Stimulated activated CD8-positive, alpha-beta memory T cell treated with anti-CD3 and anti-CD28 coated beads, Interleukin-7, amount 100 ng/mL, for 4 hours (primary cell): Measurements from ENCODE around the gene NCK2.

Experiments used
- DNase-seq, 2 donors: peaks; one replicate each; pipeline ENCODE4 v3.0.0-alpha.2; 2020; ENCODE audit warnings: low read depth in 2 of 2

NCK2 gene

DNA sequence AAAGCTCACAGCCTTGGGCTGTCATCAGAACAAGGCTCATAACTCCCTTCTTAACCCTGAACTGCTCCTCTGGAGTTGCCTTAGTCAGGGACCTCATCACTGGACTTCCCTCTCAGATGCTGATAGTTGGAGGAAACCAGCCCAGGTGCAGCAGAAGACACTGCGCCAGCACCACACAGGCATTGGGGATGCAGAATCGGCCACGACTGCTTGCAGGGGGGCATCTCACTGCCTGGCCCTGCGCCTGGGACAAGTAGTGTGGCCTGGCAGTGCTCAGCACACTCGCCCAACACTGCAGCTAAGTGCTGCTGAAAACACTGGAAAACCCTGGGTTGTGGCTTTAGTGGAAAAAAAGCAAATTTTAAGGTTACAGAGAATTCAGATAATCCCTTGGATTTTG is 68.7 kb downstream of the NCK2 start:
- DNase-seq: no peak

DNA sequence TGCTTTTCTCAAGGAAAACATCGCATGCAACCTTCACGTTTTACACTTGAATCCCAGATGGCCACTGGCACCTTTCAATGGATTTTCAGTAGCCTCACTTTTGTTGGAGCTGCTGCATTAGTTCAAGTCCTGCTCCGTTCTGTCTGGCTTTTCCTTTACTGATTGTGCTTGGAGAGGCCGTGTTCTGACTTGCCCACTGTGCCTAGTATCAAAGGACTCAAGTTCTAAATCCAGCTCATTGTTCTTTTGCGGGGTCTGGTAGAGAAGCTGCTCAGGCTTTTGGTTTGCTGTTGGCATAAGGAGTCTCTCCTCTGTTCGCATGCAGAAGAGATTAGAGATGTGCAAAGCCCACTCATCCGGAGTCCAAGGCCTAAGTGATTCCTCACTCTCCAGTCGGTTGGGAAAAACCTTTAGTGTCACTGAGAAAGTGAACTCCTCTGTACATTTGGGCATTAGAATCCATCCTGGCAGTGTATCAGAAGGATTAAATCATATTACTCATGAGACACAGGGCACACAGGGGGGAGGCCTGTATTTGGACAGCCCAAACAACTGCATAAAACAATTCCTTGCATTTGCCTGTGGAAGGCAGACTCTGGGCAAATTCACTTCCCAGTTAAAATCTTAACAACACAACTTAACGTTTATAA is 69.7 kb downstream of the NCK2 start:
- DNase-seq: no peak

DNA sequence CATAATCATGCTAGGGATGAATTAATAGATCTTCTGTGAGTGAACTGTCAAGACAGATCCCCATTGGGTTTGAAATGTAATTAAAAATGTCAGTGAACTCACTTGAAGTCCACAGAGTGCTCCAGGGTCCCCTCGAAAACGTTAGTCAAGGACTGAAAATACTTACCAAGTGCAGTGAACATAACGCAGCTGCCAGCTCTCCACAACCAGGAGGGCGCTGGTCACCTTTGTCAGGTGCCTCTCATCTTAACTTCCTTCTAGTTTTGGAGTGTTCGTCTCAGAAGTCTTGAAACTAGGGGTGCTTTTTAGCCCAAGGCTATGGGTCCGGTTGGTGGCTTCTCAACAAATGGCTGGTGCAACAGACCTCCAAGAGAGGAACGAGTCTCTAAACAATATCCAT is 70.7 kb downstream of the NCK2 start:
- DNase-seq: no peak

DNA sequence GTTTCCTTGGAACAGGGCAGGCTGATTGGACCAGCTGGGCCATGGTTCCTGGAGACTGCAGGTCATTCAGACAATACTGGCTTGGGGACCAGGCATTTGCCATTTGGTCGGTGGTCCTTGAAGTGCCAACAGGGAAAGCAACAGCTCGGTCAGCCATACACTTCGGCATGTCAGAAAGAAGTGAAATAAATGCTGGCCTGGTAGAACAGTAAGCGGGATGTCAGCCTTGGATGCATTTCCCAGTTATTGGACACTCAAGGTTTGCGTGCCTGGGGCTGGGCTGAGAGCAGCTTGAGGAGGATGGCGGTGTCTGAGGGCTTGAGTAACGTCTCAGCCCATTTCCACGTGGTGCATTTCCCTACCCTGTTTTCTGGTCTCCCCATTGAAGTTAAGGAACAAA is 75.4 kb downstream of the NCK2 start:
- DNase-seq: no peak

DNA sequence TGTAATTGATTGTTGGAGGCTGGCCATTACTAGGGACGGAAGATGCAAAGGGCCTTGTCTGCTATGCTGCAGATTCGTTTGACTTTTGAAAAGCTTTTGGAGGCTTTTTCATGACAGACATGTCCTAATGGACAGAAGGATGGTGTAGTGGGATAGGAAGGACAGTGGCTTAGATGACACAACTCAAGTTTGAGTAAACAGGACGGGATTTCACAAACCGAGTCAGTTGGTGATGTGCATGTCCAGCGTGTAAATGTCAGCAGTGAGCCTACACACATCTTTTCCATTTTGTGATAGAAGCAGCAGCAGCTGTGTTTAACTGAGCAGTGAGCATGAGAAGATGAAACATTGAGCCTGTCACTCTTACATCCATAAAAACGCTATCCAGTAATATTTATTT is 76.0 kb downstream of the NCK2 start:
- DNase-seq: no peak

DNA sequence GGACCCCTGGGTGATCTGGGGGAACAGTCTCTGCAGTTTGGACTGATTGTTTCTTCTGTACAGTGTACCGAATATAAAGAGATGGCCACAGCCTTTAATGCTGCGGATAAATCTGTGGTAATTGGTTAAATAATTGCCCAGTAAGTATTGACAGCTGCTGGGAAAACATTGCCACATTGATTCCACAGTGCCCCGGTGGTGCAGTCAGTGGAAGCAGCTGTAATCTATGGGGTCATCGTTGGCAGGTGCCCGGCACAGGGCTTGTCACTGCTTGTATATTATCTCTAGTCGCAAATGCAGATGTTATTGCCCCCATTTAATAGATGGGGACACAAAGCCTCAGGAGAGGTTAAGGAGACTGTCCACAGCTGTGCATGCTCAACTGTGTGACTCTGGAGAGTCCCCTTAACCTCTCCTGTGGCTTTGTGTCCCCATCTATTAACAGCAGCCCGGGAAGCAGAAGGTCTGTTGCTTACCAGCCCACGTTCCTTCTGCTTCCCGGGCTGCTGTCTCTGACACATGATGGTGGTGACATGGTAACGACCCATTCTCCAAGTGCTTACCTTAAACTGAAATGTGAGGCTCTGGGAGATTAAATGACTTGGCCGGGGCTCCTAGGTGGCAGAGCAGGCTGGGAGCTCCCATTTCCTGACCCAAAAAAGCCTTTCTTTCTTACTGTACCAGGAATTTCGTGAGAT is 76.9 kb downstream of the NCK2 start:
- DNase-seq: no peak

DNA sequence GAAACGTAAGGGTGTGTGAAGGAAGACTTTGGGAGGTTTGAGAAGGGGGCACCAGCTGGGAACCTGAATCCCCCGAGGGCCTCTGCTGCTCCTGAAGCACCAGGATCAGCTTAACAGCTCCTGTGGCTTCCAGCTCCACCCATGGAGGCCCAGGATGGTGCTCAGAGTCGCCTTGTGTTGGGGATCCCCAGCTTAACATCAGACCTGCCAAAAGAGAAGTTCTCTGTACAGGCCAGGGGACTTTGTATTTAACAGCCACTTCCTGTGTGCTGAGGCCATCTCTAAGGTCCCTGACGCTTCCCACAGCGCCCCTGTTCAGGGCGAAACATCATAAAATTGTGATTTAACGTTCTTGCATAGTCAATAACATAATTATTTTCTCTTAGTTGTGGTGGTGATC is 77.5 kb downstream of the NCK2 start:
- no peak for DNase-seq

DNA sequence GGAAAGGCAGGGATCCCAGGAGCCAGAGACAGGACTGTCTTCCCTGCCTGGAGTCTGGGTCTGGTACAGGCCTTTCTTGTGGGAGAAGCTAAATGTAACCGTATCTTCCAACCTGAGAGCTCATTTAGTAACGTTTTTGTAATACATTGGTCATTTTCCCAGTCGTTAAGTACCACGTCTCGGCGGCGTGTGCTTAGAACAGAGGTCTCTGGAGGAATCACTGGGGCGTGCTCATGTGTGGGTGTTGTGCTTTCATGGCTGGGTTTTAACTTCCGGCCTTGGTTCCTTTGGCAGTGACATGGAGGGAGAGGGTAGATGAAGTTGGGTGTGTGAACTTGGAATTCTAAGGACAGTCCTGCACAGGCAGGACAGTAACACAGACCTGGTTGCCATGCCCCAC is 79.7 kb downstream of the NCK2 start:
- DNase-seq: no peak

DNA sequence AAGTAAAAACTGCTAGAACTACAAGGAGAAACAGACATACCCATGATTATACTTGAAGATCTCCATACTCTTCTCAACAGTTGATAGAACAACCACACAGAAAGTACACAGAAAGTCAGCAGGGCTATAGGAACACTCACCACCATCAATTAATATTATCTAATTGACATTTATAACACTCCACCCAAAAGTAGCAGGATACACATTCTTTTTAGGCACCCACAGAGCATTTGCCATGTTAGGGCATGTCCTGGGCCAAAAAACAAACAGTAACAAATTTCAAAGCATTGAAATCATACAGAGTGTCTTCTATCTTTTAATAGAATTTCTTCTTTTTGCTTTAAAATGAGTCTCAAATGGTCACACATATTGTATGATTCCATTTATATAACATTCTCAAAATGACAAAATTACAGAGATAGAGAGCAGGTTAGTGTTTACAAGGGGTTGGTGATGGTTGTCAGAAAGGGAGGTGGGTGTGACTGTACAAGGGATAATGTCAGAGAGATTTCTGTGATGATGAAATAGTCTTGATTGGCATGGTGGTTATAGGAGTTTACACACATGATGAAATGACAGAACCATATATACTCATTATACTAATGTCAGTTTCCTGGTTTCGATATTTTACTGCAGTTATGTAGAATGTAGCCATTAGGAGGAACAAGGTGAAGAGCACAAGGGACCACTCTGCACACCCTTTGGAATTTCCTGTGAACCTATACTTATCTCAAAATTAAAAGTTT is 82.8 kb downstream of the NCK2 start:
- no peak for DNase-seq

DNA sequence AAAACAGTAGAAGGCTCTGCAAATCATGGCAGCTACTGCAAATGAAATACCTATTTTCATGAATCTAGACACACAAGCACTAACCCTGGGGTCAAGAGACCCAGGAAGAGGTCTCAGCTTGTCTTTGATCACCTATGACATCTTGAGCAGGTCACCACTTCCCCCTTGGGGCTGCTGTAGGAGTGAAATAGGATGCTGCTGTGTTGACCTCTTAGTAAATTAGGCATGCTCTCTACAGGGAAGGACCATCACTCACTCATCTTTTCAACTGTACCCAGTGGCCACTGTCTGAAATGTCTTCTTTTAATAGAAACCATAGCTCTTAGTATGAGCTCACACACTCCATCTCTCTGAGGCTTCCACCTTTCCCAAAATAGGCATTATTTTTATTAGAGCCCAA is 83.8 kb downstream of the NCK2 start:
- no peak for DNase-seq

DNA sequence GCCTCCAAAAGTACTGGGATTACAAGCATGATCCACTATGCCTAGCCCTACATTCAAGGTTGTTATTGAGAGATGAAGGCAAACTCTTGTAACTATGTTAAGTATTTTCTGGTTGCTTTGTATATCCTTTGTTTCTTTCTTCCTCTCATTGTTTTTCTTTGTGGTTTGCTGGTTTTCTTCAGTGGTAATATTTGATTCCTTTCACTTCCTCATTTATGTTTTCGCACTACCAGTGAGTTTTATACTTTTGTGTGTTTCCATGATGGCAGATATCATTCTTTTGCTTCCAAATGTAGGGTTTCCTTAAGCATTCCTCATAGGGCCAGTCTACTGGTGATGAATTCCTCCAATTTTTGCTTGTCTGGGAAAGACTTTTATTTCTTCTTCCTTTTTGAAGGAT is 90.2 kb downstream of the NCK2 start:
- no peak for DNase-seq

DNA sequence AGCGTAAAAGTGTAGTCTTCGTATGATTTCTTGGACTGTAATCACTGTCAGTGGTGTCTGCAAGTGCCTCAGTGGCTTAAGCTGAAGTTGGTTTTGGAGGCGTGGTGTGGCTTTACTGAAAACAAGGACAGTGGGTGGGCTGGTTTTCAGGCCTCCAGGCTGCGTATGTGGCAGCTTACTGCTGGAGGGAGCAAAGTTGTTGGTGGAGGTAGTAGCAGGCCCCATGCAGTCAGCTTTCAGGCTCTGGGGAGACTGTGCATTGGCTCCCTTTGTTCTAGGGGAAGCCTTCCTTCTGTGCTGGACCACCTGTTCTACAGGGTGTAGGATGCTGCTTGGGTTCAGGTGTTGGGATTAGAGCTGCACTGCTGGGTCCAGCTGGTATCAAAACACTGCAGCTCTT is 91.6 kb downstream of the NCK2 start:
- no peak for DNase-seq

DNA sequence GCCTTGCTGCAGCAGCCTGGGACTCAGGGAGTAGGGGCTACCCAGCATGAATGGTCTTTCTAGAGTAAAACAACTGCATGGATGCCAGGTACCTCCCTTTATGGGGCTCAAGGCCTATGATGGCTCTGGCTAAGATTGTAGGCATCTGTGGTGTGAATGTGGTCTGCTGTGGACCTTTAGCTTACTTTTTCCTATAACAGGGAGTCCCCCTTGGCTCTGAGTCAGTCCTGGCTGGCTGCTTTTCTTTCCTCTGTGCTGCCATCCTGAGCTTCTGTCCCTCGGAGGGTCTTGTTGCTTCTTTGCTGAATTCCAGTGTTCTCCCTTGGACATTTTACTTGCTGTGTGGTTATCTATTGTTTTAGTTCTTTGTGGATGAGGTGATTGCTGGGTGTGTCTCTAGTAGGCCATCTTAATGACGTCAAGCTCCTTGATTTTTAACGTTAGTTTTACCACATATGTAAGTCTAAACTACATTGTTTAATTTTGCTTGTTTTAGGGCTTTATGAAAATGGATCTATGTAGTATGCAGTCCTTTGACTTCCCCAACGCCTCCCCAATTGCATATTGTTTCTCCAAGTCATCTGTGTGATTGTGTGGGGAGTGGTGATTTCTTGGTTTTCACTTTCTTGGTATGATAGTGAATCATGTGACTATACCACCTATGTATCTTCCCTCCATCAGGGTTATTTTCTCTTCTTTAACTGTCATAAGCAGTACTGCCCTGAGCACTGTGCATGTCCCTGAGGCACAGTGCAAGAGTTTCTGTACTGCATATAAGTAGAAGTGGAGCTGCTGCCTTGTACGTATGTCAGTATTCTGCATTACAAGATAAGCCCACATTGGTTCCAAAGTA is 92.4 kb downstream of the NCK2 start:
- no peak for DNase-seq

DNA sequence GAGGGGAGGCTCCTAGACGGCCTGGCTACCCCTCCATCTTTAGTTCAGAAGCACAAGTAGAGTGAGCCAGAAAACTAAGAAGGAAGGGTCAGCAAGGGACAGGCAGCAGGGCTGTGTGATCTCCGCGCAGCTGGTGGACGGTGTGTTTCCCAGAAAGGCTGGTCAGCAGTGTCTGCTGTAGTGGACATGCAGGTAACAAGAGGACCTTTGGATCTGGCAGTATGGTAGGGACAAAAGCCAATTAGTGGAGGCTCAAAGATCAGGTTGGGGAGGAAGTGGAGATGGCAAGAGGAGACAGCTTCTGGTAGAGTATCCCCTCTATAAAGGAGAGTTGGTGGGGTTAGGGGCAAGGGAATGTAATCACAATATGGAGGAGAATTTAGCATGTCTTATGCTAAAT is 95.1 kb downstream of the NCK2 start:
- no peak for DNase-seq

DNA sequence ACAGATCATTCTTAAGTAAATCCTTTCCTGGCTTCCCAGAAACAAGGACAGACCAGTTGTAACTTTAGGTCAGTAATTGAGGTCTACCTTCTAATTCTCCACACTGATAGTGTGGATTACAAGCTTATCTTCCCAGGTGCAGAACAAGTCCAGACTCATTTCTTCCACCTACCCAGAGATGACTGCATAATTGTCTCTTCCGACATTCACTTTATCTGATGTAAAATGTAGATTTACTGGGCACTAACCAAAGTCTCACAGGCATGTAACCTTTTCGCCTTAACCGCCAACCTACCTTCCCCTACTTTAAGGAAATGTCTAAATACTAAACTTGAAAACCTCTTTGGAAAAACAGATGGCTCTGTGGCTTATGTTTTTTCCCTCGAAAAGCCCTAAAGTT is 96.2 kb downstream of the NCK2 start:
- no peak for DNase-seq

DNA sequence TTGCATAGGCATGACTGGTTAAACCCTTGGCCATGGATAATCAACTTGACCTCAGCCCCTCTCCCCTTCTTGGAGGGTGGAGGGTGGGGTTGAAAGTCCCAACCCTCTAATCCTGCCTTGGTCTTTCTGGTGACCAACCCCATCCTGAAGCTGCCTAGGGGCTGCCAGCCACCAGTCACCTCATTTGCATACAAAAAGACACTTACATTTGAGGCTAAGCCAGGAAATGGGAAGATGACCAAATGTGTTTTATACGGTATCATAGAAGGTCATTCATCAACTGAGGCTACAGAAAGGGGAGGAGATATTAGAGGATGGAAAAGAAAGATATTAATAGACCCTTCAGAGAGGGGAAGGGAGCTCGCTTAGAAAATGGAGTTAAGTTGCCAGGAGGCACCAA is 96.8 kb downstream of the NCK2 start:
- no peak for DNase-seq

DNA sequence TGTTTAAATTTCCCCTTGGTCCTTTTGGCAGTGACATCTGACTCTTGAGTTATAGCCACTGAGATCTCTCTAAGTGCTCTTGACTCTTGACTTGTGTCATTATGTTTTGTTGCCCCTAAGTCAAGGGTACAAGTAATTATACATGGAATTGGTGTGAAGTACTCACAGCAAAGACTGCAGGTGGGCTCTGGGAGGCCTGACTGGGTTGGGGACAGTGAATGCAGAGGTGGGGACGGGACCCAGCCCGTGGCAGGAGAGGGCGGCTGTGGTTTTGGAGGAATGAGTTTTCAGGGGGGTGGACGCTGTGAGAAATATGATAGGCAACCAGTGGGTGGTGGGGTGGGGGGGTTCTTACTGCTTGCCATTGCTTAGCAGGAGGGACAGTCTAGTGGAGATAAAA is 97.8 kb downstream of the NCK2 start:
- DNase-seq: no peak

DNA sequence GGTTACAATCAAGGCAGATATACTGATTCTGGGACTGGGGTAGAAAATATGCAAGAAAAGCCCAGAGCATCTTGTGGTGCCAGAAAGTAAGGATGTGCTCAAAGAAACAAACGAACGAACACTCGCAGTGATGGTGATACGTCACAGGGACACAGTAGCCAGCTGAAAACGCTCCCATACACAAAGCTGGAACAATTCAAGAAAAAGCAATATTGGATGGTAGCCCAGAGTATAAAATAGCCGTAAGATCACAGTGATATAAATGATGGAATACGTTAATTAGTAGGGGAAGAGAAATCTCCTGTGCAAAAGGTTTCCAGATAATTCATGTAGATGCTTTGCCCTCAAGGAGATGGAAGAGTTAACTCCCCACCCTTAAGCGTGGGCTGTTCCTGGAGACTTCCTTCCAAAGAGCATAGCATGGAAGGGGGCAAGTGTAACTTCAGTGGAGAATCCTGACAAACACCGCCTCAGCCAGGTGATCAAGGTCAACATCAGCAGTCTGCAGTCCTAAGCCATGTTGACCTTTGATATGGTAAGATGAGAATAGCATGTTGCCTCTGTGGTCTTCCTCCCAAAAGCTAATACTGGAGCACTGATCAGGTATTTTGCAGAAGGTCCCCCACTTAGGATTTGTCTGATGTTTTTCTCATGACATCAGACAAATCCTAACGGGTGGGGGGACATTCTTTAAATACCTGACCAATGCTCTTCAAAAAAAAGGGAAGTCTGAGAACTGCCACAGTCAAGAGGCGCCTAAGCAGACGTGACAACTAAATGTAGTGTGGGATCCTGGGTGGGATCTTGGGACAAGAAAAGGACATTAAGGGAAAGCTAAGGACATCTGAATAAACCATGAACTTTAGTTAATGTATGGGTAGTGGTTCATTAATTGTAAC is 99.0 kb downstream of the NCK2 start:
- DNase-seq: no peak

DNA sequence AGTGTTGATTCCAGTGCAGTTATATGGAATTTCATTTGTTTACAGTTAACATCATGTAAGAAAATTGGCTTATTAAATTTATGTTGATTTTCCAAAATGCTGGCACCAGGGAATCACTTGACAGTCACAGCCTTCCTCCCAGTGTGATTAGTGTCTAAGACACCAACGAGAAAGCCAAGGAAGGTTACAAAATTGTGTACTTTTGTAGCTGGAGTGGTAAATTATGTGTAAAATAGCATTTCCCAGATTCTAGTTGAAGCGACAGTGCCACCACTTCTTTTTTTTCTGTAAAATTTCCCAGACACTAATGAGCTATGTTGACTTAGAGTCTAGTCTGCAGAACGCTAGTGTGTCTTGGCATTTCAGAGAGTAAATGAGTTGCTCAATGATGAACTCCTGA is 101.3 kb downstream of the NCK2 start:
- no peak for DNase-seq

DNA sequence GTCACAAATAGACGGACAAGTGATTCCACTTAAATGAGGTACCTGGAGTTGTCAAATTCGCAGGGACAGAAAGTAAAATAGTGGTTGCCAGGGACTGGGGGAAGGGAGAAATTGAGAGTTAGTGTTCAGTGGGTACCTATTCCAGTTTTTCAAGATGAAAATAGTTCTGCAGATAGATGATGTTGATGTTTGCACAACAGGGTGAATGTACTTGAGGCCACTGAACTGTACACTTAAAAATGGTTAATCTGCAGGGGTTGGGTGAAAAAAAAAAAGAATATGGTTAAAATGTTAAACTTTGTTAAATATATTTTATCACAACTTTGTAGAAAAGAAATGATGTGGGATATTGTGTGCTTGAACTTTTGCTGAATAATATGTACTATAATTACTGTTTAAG is 102.3 kb downstream of the NCK2 start:
- DNase-seq: no peak

DNA sequence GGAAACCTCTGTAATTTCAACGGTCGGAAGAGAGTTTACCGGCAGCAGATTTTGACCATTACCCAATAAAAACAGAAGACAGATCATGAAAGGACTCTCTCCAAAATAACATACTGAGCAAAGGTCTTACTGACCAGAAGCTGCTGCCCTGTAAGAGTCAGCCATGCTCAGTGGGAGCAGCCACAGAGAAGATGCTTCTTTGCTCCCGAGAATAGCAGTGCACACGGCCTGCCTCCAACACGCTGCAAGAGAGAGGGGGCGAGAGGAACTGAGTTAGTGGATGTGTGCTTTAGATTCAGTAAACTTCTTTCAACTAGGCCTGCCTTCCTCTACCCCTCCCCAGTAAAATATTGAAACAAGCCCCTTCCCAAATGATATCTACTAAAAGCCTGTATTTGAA is 103.7 kb downstream of the NCK2 start:
- no peak for DNase-seq
